Activated B cell treated with CpG ODN at 0.5 μM for 24 hours (primary cell): ENCODE measurements around the gene ZNF446. TPM values are rescaled to one million over a fixed set of nuclear protein-coding genes. Genes with fewer than 3 reads are reported as not detected.
"Not testable (repeated sequence)": the region's sequence is repeated elsewhere in the genome, so short reads cannot be mapped to it uniquely, and the experiment has no call there.

Experiments used
- ATAC-seq: fragments of 200-7000 bp; cut with Tn5 transposase; one replicate; pipeline ENCODE4 v1.10.0; 2021; ENCODE audit warnings: low read depth, mild to moderate bottlenecking, moderate library complexity
- CTCF ChIA-PET: fragments of 350-600 bp; sonication (Branson Sonifier 250); formaldehyde crosslinking; loops from one replicate; lab custom pipeline; 2021; ENCODE audit warnings: antibody characterized with exemption; lab: Charles Lee
- POLR2A ChIA-PET: fragments of 350-600 bp; sonication (Branson Sonifier 250); formaldehyde crosslinking; loops from one replicate; lab custom pipeline; 2021; ENCODE audit warnings: antibody characterized with exemption; lab: Charles Lee
- DNase-seq: peaks from one replicate; pipeline ENCODE4 v3.0.0; 2022
- H3K27ac Mint-ChIP-seq: one replicate; pipeline ENCODE4 v1.8.0; 2020; ENCODE audit warnings: mixed read lengths
- H3K27me3 Mint-ChIP-seq: one replicate; pipeline ENCODE4 v1.8.0; 2021; ENCODE audit warnings: mixed read lengths
- H3K36me3 Mint-ChIP-seq: one replicate; pipeline ENCODE4 v1.8.0; 2021; ENCODE audit warnings: low read depth, mixed read lengths
- H3K4me1 Mint-ChIP-seq: one replicate; pipeline ENCODE4 v1.8.0; 2021; ENCODE audit warnings: mixed read lengths
- H3K4me3 Mint-ChIP-seq: one replicate; pipeline ENCODE4 v1.8.0; 2020; ENCODE audit warnings: mild to moderate bottlenecking, mixed read lengths
- H3K9me3 Mint-ChIP-seq: one replicate; pipeline ENCODE4 v1.8.0; 2020; ENCODE audit warnings: mixed read lengths
- intact Hi-C: fragments of 100-400 bp; cut with micrococcal nuclease; formaldehyde crosslinking; loops from one replicate; pipeline ENCODE4 v1.15.1; 2024
- total RNA-seq: library from RNA; stranded (reverse); gene quantifications from 2 replicates; pipeline ENCODE4 v1.2.3, GENCODE V29; 2022
- TF ChIP-seq, protein P1 (sequence below): fragments of 200-600 bp; IDR thresholded peaks from one replicate; pipeline ENCODE4 v1.8.0; 2022; ENCODE audit warnings: antibody characterized with exemption, mild to moderate bottlenecking

ZNF446 gene
- total RNA-seq, 1 donor from 2014 or later: 9.6 TPM

DNA sequence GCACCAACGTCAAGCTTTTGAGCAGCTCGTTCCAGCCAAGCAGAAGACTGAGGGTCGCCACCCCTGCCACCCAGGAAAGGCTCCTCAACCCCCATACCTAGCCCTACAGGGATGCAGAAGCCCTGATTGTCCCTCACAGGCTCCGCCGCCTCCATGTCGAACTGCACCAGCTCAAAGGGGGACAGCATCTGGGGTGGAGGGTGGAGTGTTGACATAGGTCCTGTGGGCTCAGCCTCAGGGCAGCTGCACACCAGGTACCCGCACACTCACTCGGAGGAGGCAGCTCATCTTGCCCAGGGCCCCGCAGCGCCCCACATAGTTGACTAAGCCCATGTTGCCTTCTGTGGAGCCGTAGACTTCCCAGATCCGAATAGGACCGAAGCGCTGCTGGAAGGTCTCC is 24.1 kb downstream of the ZNF446 start:
- TF ChIP-seq, protein P1, sequence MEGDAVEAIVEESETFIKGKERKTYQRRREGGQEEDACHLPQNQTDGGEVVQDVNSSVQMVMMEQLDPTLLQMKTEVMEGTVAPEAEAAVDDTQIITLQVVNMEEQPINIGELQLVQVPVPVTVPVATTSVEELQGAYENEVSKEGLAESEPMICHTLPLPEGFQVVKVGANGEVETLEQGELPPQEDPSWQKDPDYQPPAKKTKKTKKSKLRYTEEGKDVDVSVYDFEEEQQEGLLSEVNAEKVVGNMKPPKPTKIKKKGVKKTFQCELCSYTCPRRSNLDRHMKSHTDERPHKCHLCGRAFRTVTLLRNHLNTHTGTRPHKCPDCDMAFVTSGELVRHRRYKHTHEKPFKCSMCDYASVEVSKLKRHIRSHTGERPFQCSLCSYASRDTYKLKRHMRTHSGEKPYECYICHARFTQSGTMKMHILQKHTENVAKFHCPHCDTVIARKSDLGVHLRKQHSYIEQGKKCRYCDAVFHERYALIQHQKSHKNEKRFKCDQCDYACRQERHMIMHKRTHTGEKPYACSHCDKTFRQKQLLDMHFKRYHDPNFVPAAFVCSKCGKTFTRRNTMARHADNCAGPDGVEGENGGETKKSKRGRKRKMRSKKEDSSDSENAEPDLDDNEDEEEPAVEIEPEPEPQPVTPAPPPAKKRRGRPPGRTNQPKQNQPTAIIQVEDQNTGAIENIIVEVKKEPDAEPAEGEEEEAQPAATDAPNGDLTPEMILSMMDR: no peak
- ChIA-PET CTCF (interaction anchor here (2.0 to 2.8 kb wide), 2 partner anchors 14 to 20 kb away, joined by 9 to 10 read pairs; partner anchors contain the start of gene ZBTB45), POLR2A (interaction anchor here (0.9 to 2.9 kb wide), 10 partner anchors 9 to 791 kb away, joined by 3 to 42 read pairs (median 4); partner anchors contain the start of genes CHMP2A, TRIM28, ZBTB45 and ZNF154)
- Mint-ChIP-seq H3K27ac (no peak overlapping the region), H3K36me3 (peaks cover 2% of the 10 kb centered on the region), H3K27me3 (no peaks in the 10 kb centered on the region), H3K4me3 (no peak overlapping the region), H3K4me1 (peaks cover 24% of the 10 kb centered on the region), H3K9me3 (peaks cover 8% of the 10 kb centered on the region)
- ATAC-seq (no peak), DNase-seq (no peak)
- intact Hi-C loops: no loop called here

- DNase-seq, H3K36me3 Mint-ChIP-seq, H3K4me1 Mint-ChIP-seq, ATAC-seq, H3K27me3 Mint-ChIP-seq, H3K9me3 Mint-ChIP-seq, H3K27ac Mint-ChIP-seq, intact Hi-C loops, CTCF ChIA-PET, H3K4me3 Mint-ChIP-seq: not testable (repeated sequence)
- POLR2A ChIA-PET: interaction anchor here (0.9 kb wide), 1 partner anchor 9 kb away, joined by 3 read pairs; no protein-coding TSS in a partner anchor
These were observed 31.6 kb downstream of the ZNF446 start for GRCh38 chr19:58507602-58508223.

- DNase-seq: no peak
These were observed 33.6 kb downstream of the ZNF446 start for GRCh38 chr19:58509731-58510083.

DNA sequence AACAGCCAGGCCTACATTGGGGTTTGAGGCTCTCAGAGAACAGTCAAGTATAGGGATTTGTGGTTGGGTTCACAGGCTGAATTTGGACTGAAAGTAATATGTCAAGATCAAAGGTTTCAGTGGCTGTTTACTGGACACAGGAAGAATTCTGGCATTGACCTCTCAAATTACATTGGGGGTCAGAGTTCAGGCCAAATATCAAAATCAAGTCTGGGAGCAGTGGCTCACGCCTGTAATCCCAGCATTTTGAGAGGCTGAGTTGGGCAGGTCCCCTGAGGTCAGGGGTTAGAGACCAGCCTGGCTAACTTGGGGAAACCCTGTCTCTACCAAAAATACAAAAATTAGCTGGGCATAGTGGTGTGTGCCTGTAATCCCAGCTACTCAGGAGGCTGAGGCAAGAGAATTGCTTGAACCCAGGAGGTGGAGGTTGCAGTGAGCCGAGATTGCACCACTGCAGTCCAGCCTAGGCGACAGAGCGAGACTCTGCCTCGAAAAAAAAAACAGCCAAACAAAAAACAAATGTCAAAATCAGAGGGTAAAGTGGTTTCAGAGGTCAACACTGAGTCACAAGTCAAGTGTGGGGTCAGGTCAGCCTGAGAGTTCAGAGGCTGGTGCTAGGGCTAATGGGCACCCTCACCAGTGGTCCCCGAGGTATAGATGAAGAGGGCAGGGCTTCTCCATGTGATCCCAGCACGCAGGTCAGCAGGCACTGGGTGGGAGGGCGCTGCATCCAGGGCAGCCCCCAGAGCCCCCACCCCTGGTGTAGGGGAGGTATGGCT is 34.1 kb downstream of the ZNF446 start:
- no peak for ATAC-seq
- H3K36me3 Mint-ChIP-seq: peaks cover 5% of the 10 kb centered on the region
- no peak for DNase-seq
- H3K9me3 Mint-ChIP-seq: peaks cover 8% of the 10 kb centered on the region
- TF ChIP-seq, protein P1: no peak
- H3K4me1 Mint-ChIP-seq: peaks cover 12% of the 10 kb centered on the region
- no peak overlapping the region for H3K27ac Mint-ChIP-seq
- H3K27me3 Mint-ChIP-seq: no peaks in the 10 kb centered on the region
- no peak overlapping the region for H3K4me3 Mint-ChIP-seq
- intact Hi-C loops: no loop called here
- POLR2A ChIA-PET: no interaction called here
- CTCF ChIA-PET: interaction anchor here (1.2 to 1.3 kb wide), 2 partner anchors 10 to 71 kb away, joined by 3 read pairs; partner anchors contain the start of gene ZBTB45

More at GRCh38 chr19:58509731-58510083, 33.6 kb downstream of the ZNF446 start:
- intact Hi-C loops: no loop called here
- Mint-ChIP-seq H3K27ac (no peak overlapping the region), H3K9me3 (peaks cover 8% of the 10 kb centered on the region), H3K4me3 (no peak overlapping the region), H3K36me3 (peaks cover 5% of the 10 kb centered on the region), H3K4me1 (peaks cover 10% of the 10 kb centered on the region), H3K27me3 (no peaks in the 10 kb centered on the region)
- ATAC-seq: no peak
- TF ChIP-seq, protein P1: no peak
- ChIA-PET CTCF (no interaction called here), POLR2A (interaction anchor here (1.2 kb wide), 1 partner anchor 10 kb away, joined by 3 read pairs; no protein-coding TSS in a partner anchor)

GRCh38 chr19:58511353-58512208 is 35.4 kb downstream of the ZNF446 start, which contains the start of gene SLC27A5:
Gene SLC27A5, minus strand, starts transcription at chr19:58511992. Its CDS starts 37 bp downstream, at chr19:58511955.
- intact Hi-C loops: no loop called here
- Mint-ChIP-seq H3K4me1 (peaks cover 19% of the 10 kb centered on the region), H3K27me3 (no peaks in the 10 kb centered on the region), H3K36me3 (peaks cover 15% of the 10 kb centered on the region), H3K27ac (no peak within 1 kb of the TSS), H3K4me3 (no peak within 1 kb of the TSS), H3K9me3 (peaks cover 8% of the 10 kb centered on the region)
- no peak for DNase-seq
- ChIA-PET POLR2A (no interaction called here), CTCF (interaction anchor here (1.2 to 1.3 kb wide), 2 partner anchors 9 to 69 kb away, joined by 3 read pairs; partner anchors contain the start of gene ZBTB45)
- TF ChIP-seq, protein P1: no peak
- no peak for ATAC-seq
